HG03196 (cell line): ENCODE measurements around the gene LCE6A.

Experiments
- ATAC-seq: cut with Tn5 transposase; IDR thresholded peaks from one replicate; pipeline ENCODE4 v1.9.1; 2021; ENCODE audit not compliant: unreplicated experiment

Gene LCE6A

DNA sequence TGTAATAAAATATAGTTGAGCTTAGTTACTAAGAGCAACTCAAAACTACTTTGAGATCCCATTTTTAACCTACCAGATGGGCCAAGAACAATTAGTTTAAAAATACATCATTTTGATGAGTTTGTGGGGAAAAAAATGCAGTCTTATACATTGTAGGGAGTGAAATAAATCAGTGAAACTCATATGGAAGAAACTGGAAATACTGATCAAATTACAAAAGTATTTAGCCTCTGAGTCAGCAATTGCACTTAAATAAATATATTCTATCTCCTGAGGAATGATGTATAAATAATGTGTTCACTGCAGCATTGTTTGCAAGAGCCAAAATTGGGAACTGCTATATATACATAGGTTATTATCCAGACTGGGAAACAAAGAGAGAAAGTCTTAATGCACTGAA is 30.8 kb downstream of the LCE6A start:
- no peak for ATAC-seq

DNA sequence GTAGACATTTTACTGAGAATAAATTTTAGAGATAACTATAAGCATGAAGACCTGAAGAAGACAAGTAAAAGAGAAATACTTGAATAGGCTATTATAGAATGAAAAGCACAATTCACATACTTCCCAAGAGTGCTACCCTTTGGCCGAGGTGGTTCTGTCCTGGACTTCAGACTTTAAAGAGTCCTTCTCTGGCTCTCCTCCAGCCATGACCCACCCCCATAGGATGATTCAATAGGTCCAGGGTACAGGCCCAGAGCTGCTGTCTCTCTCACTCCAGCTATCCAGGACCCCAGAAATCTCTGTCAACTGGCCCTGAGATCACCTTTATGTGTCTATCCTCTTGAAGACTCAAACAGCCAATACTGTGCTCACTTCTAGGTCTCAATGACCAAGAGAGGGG is 34.2 kb downstream of the LCE6A start:
- no peak for ATAC-seq

DNA sequence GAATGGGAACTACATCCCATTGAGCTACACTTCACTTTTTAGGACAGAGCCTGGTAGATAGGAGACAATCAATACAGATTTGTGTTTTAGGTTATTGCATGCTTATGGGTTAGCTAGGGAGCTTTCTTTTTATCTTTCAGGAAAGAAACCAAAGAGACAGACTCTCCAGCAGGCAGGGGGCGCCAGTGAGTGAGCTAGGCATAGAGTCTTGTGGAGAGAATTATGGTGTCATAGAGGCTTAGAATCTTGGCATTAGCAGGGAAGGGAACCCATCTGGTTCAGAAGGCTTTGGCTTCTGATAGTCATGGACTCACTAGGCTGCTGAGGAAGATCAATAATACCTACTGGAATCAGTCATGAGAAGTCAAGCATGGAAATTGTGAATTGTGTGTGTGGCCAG is 35.4 kb downstream of the LCE6A start, which contains the start of gene SMCP:
TSS of gene SMCP (plus strand) at position 281 of the 400 bp plus-strand sequence. CDS start 6,101 bp downstream, outside the sequence.
- no peak for ATAC-seq

DNA sequence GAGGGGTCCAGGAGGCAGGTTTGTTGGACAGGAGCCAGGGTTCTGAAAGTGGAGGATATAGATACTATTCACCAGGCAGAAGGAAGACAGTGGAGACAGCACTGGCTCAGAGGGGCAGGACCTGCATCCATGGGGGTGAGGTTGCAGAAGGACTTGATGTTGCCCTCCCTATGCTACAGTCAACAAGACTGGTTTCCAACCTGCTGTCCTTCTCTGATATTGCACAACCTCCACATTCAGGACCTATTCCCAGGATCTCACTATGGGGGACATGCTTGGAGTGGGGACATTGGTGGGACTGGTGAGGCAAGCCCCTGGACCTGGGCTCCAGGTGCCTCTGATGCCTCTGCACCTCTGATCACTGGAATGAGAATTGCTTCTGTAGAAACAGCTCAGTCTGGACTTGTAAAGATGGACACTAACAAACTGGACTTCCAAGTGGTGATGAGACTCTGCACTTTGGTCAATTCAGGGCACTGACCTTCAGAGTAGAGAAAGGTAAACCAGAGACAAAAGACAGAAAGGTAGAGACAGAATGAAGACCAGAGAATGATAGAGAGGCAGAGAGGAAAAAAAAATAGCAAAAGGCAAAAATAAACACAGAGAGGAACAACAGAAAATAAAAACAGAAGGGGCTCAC is 37.0 kb downstream of the LCE6A start:
- no peak for ATAC-seq

DNA sequence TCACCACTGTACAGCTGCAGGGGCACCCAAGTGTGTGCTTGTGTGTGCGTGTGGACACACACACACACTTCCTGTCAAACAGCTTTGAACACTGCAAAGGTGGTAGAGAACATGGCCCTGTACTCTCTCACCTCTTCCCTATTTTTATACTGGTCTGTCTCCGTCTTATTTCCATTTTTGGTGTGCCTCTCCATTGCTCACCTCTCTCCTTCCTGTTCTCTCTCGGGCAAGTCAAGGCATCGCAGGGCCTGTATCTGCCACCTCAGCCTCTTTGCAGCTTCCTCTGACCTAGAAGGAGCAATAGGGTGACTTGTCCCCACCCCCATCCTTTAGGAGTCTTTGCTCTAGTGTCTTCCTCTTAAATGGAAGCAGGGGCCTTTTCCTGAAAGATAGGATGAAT is 37.7 kb downstream of the LCE6A start:
- no peak for ATAC-seq

DNA sequence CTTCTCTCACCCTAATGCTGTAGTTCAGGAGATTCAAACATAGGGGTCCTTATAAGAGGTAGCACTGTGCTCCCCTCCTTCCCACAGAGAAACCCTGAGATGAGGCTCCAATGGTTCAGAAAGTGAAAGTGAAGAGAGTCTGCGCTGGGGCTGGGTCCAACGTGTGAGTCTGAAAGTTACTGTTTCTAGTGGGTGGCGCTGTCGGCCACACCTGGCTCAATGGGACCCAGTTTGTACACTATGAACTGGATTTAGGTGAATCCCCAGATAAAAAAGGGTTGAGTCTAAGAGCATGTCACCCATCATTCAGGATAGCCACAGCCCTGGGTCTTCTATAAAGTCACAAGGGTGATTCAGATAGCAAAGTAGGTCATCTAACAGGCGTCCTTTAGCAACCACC is 38.3 kb downstream of the LCE6A start:
- ATAC-seq = no peak

DNA sequence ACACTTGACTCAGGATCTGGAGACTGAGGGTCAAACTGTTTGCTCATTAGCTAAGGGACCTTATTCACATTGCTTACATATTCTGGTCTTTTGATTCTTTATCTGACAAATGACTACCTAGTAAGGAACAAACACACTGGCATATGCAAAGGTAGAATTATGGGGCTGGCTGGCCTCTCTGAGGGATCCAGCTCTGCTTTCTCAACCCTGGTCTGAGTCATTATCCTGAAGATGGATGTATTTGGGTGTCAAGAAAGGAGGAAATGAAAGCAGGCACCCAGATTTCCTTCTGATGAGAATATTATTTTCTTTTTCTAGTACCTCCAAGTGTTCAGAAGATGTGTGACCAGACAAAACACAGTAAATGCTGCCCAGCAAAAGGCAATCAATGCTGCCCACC is 41.4 kb downstream of the LCE6A start:
- ATAC-seq = no peak

DNA sequence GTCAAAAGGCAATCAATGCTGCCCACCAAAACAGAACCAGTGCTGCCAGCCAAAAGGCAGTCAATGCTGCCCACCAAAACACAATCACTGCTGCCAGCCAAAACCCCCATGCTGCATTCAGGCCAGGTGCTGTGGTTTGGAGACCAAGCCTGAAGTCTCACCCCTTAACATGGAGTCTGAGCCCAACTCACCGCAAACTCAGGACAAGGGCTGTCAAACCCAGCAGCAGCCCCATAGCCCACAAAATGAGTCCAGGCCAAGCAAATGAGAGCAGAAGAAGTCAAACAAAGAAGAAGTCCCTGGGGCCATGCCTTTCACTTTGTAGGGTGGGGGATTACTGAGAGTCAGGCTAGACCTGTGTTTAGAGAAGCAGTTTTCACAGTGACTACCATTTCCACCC is 41.9 kb downstream of the LCE6A start:
- no peak for ATAC-seq

DNA sequence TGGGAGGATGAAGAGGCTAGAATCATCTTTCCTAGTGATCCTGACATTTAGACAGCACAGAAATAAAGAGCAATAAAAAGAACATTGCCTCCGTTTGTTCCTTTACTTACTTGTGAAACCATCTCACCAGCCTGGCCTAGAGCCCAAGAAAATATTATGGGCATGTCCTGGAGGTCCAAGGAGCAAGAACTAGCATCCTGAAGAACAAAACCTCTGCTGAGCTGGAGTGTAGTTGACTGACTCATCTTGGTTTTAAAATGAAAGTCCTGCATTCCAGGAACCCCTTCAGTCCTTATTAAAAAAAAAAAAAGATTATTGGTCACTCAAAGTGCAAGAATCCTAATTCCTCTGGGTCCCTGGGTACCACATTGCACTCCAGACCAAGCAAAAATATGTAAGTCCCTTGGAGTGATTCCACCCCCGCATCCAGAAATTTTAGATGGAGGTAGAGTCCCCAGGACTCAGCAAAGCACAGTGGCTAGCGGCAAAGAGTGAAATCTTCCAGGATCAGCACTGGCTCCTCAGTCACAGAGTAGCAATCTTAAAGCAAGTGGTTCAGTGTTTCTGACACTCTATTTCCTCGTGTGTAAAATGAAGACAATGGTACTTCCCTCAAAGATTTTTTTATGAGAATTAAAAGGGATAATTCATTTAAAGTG is 42.4 kb downstream of the LCE6A start:
- ATAC-seq = no peak

DNA sequence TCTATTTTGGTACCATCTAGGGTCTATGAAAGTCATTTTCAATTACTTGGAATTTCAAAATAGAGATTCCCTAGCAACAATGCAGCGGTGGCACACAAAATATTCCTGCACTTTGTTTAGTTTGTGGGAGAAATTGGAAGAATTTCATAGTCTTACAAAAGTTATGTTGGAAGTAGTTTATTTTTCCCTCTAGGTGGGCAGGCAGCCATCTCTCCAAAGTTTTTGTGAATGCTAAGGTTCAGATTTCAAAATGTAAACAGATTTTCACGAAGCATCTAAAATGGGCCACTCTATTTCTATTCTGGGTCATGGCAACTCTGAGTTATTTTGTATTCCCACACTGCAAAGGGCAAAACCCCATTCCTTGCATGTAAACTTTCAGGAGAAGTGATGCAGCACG is 43.4 kb downstream of the LCE6A start:
- ATAC-seq = no peak

DNA sequence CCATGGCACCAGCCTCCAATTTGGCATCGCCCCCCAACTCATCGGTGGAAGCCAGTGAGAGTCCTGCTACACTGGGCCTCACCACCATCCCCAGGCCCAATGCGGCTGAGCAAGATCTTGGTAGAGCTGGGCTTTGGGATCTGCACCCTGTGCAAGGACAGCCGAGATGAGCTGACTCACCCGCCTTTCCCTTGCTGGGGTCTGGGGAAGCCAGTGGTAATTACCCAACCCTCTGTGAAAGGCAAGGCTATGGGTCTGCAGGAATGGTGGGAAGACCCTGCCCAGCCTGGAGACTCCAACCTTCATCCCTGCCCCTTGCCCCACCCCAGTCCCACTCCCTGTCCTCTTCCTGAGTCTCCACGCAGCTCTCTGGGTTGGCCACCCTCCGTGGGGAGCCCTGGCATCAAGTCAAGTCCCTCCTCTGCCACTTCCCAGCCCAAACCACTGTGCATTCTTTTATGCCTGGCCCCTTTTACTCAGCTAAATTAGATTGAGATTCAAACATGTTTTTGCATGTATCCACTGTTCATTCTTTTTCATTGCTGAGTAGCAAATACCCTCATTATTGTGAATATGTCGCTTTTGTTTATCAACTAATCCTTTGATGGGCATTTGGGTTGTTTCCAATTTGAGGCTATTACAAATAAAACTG is 44.2 kb downstream of the LCE6A start:
- ATAC-seq = no peak

DNA sequence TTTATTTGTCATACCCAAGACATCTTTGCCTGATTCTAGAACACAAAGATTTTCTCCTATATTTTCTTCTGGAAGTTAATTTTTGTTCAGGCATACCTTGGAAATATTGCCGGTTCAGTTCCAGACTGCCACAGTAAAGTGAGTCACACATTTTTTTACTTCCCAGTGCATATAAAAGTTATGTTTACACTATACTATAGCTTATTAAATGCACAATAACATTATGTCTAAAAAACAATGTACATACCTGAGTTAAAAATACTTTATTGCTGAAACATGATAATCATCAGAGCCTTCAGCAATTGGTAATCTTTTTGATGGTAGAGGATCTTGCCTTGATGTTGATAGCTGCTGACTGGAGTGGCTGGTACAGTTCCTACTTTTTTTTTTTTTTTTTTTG is 45.5 kb downstream of the LCE6A start:
- no peak for ATAC-seq
